Measurements from ENCODE around the gene OR10J1.
"Not testable (repeated sequence)": the region's sequence is repeated elsewhere in the genome, so short reads cannot be mapped to it uniquely, and the experiment has no call there.

OR10J1 gene

GRCh38 chr1:159431904-159432303, 7.6 kb upstream of the OR10J1 start, which contains the start of gene OR10J4:
Gene OR10J4 (plus strand): TSS chr1:159432204.
- H3K27ac ChIP-seq = no peak within 1 kb of the TSS
- no peak for TF ChIP-seq CTCF (conservative IDR thresholded peaks at IDR 0.05)

DNA sequence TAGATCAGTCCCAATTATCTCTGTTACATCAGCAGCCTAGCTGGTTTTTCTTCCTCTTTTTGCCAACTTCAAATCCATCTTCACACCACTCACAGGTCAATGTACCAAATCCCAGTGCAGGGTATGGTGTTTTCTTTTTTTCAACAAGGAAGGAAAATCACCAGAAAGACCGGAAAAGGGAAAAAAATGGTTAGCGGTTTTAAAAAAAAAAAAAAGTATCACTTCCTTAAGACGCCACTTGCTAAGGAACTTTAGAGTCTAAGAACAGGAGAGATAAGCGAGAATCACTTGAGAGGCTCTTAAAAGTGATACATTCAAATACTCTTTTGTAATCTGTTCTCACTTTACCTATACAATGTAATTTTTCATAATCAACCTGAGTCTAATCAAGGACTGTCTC, 3.1 kb upstream of the OR10J1 start:
- no peak for TF ChIP-seq CTCF (conservative IDR thresholded peaks at IDR 0.05)
- H3K27ac ChIP-seq = no peak overlapping the region

GRCh38 chr1:159441360-159441759, 1.8 kb downstream of the OR10J1 start:
- no peak overlapping the region for H3K27ac ChIP-seq
- TF ChIP-seq CTCF (conservative IDR thresholded peaks at IDR 0.05) = no peak

DNA sequence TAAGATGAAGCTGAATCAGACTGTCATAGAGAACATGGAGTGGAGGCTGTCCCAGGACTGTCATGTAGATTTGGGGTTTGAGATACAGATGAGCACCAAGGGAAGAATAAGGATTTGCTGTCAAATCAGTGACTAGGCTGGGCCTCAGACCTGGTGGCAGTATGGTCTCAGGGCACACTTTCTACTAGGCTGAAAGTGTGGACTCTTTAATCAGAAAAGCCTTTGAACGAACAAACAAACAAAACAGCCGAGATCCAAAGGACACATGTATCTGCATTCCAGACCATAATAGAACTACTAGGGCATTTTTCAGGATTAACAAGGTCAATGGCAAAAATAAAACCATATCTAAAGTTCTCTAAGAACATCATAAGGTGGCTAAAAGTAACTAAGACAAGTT, 2.9 kb downstream of the OR10J1 start:
- no peak for TF ChIP-seq CTCF (conservative IDR thresholded peaks at IDR 0.05)
- H3K27ac ChIP-seq = no peak overlapping the region

DNA sequence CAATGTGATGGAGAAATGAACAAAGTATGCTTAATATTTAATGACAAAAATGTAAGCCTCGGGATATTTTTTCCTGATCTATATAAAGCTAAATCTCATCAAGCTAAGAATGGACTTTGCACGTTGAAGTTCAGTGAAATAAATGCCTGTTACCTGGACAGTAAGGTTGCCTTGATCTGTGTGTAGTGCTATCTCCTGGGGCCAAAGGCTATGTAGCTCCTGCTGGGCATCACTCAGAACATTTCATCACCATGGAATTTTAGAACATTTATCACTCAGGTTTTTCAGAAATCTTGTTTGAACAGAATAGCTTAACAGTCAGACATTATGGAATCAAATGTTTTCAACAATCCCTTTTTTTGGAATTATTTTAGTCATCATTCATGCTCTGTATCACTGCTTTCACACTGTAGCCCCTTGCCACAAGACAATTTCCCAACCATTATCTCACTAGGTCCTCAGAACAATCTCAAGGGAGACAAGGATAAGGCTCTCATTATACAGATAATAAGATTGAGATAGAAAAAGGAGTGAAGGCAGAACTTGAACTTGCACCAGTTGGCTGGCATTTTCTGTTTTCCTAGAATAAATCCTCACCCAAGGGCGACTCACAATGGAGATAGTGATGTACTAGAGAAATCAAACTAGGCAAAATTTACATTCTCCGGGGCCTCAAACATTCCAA, 3.7 kb downstream of the OR10J1 start:
- H3K27ac ChIP-seq = no peak overlapping the region
- TF ChIP-seq CTCF (conservative IDR thresholded peaks at IDR 0.05) = no peak

DNA sequence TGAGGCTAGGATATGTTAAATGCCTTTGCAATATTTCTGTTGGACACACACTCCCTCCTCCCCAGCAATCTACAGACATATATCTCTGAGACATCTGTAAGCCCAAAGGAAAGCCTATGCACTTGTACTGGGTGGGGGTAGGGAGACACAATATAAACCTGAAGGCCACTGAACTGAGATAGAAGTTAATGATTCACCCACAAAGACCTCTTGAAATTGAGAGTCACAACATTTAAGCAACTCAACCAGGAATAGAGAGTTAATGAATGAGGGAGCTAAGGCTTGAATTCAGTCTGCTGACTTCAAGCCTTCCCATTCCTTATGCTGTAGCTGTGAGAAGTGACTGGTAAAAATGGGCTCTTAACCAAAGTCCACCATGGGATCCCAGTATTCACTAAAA, 5.0 kb downstream of the OR10J1 start:
- no peak for TF ChIP-seq CTCF (conservative IDR thresholded peaks at IDR 0.05)
- no peak overlapping the region for H3K27ac ChIP-seq

DNA sequence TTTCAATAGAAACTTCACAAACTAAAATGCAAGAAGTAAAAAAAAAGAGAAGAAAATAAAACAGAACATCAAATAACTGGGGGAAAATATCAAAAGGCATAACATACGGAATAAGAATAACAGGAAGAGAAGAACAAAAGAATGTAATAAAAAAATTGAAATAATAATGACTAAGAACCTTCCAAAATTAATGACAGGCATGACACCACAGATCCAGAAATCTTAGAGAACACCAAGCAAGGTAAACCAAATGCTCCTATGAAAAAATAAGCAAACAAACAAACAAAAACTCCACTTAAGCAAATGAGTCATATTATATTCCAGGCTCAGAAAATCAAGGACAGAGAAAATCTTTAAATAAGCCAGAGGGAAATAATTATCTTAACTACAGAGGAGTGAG, 8.7 kb downstream of the OR10J1 start:
- H3K27ac ChIP-seq = no peak overlapping the region

GRCh38 chr1:159449605-159450004, 10.1 kb downstream of the OR10J1 start:
- not testable (repeated sequence) for H3K27ac ChIP-seq

More for the DNA sequence above, 8.7 kb downstream of the OR10J1 start:
- TF ChIP-seq CTCF (conservative IDR thresholded peaks at IDR 0.05) = no peak

All from VCaP (cell line).